Glutamatergic neuron (in vitro differentiated cells): ENCODE data around the gene SUCLG1. TPM values are rescaled to one million over a fixed set of nuclear protein-coding genes. Genes with fewer than 3 reads are reported as not detected.

Experiments
- DNase-seq: peaks from one replicate; pipeline ENCODE4 v3.0.0; 2022
- H3K27ac Mint-ChIP-seq: one replicate; pipeline ENCODE4 v1.8.0; 2020; ENCODE audit warnings: mild to moderate bottlenecking, mixed read lengths, inconsistent platforms; ENCODE audit not compliant: unreplicated experiment
- H3K27me3 Mint-ChIP-seq: one replicate; pipeline ENCODE4 v1.8.0; 2020; ENCODE audit warnings: mild to moderate bottlenecking, moderate library complexity, mixed read lengths, inconsistent platforms; ENCODE audit not compliant: unreplicated experiment
- H3K36me3 Mint-ChIP-seq: one replicate; pipeline ENCODE4 v1.8.0; 2020; ENCODE audit warnings: mild to moderate bottlenecking, mixed read lengths, inconsistent platforms; ENCODE audit not compliant: unreplicated experiment
- H3K4me1 Mint-ChIP-seq: one replicate; pipeline ENCODE4 v1.8.0; 2020; ENCODE audit warnings: mild to moderate bottlenecking, low read depth, mixed read lengths, inconsistent platforms; ENCODE audit not compliant: unreplicated experiment
- H3K4me3 Mint-ChIP-seq: one replicate; pipeline ENCODE4 v1.8.0; 2020; ENCODE audit warnings: mild to moderate bottlenecking, mixed read lengths, inconsistent platforms; ENCODE audit not compliant: unreplicated experiment
- H3K9me3 Mint-ChIP-seq: one replicate; pipeline ENCODE4 v1.8.0; 2020; ENCODE audit warnings: mild to moderate bottlenecking, moderate library complexity, mixed read lengths, inconsistent platforms; ENCODE audit not compliant: unreplicated experiment
- CTCF ChIP-seq: fragments of 200-600 bp; sonication (generic); IDR thresholded peaks from one replicate; pipeline ENCODE4 v1.5.0; 2021; ENCODE audit not compliant: partially characterized antibody, unreplicated experiment
- long read RNA-seq: library from polyadenylated mRNA; unstranded; transcript quantifications from one replicate; pipeline ENCODE4 v2.0.0, GENCODE V29; 2020; ENCODE audit not compliant: unreplicated experiment
- total RNA-seq: library from RNA; stranded (reverse); fragmentation: NEBNext Ultra II Directional; extraction: Animal tissue kit (Norgen Biotek cat#: 25700); gene quantifications from one replicate; pipeline ENCODE4 v1.2.1, GENCODE V29; 2021; ENCODE audit not compliant: unreplicated experiment

The SUCLG1 gene
- total RNA-seq = 68.5 TPM
- long read RNA-seq, transcript SUCLG1-201 (9 exons, 1,475 nt) = major isoform, 81 of 87 reads
- long read RNA-seq, partial matches to known transcripts = 1 of 87 reads
- long read RNA-seq, other reads (novel, unspliced or antisense) = 5 of 87 reads

DNA sequence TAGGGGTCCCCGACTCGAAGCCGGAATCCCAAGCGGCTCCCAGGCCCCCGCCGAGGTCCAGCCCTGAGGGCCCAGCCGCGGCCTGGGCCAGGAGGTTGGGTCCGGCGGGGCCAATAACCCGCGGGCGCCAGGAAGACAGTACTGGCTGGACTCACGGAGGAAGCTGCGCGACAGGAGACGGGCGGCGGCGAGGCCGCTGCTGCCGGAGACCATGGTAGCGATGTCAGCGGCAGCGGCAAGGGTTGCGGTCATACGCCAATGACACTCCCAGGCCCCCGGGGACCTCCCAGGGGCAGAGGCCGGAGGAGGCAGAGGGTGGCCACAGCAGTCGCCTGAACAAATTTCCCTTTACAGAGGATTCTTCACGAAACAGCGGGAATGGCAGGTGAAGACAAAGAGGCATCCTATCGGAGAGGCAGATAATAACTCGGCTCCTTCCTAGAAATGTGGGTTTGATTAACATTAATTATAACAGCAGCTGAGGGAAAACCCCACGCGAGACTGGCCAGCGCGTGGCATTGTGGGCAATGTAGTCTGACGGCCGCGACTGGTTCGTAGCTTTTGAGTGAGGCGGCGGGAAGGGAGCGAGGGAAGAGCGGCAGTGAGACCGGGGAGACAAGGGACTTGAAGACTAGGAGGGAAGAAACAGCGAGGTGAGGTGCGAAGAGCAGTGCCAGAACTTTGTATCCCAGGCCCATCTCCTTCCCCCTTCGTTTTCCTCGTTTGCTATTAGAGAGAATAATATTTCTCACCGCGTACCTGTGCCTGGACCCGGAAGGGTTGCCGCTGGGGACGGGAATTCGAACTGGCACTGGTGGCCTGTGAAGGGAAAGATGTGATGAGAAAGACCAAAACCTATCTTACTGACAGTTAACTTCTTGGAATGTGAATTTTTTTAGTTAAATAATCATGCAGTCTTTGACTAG lies at the start of gene SUCLG1:
SUCLG1 (minus strand) TSS at position 263 of the 926 bp plus-strand sequence; CDS start at position 252, 11 bp downstream.
- peaks cover 4% of the 10 kb centered on the region for H3K4me1 Mint-ChIP-seq
- peak within 1 kb of the TSS; percentile 96 for H3K27ac Mint-ChIP-seq
- peak; percentile 89 for DNase-seq
- no peaks in the 10 kb centered on the region for H3K36me3 Mint-ChIP-seq
- H3K27me3 Mint-ChIP-seq = peaks cover 1% of the 10 kb centered on the region
- H3K4me3 Mint-ChIP-seq = peak within 1 kb of the TSS; percentile 95
- no peaks in the 10 kb centered on the region for H3K9me3 Mint-ChIP-seq
- no peak for TF ChIP-seq CTCF

GRCh38 chr2:84498150-84498799 lies 39.2 kb upstream of the SUCLG1 start:
- H3K36me3 Mint-ChIP-seq = no peaks in the 10 kb centered on the region
- no peak for TF ChIP-seq CTCF
- no peaks in the 10 kb centered on the region for H3K4me1 Mint-ChIP-seq

DNA sequence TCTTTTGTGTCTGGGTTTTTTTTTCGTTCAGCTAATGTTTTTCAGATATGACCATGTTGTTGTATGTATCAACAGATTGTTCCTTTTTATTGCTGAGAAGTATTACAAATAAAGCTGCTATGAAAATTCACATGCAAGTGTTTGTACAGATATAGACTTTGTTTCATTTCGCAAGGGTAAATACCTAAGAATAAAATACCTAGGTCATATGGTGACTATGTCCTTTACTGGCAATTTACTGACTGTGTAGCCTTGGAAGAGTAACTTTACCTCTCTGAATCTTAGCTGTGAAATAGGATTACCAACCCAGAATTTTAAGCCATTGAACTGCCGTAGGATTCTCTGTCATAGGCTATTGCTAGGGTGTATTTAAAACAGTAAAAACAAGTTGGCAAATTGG lies 38.2 kb upstream of the SUCLG1 start:
- DNase-seq = no peak
- no peaks in the 10 kb centered on the region for H3K9me3 Mint-ChIP-seq
- H3K36me3 Mint-ChIP-seq = no peaks in the 10 kb centered on the region
- no peaks in the 10 kb centered on the region for H3K4me1 Mint-ChIP-seq
- H3K27ac Mint-ChIP-seq = no peak overlapping the region
- no peak for TF ChIP-seq CTCF
- H3K4me3 Mint-ChIP-seq = no peak overlapping the region
- H3K27me3 Mint-ChIP-seq = peaks cover 2% of the 10 kb centered on the region

More at GRCh38 chr2:84498150-84498799, 39.2 kb upstream of the SUCLG1 start:
- peaks cover 2% of the 10 kb centered on the region for H3K27me3 Mint-ChIP-seq
- no peak overlapping the region for H3K4me3 Mint-ChIP-seq
- H3K27ac Mint-ChIP-seq = no peak overlapping the region
- H3K9me3 Mint-ChIP-seq = no peaks in the 10 kb centered on the region
- no peak for DNase-seq

- Mint-ChIP-seq H3K4me1 (no peaks in the 10 kb centered on the region), H3K4me3 (no peak overlapping the region), H3K9me3 (no peaks in the 10 kb centered on the region), H3K27ac (no peak overlapping the region), H3K27me3 (no peaks in the 10 kb centered on the region), H3K36me3 (no peaks in the 10 kb centered on the region)
- DNase-seq = no peak
- TF ChIP-seq CTCF = no peak
These were observed 37.3 kb upstream of the SUCLG1 start for GRCh38 chr2:84496386-84496785.
